Stimulated activated CD4-positive, alpha-beta T cell treated with anti-CD3 and anti-CD28 coated beads, Interleukin-1b, Interleukin-23, amount 100 ng/mL, for 4 hours (primary cell): ENCODE measurements around the gene EIF4E1B.

Source experiments
- DNase-seq, 2 donors: peaks; one replicate each; pipeline ENCODE4 v3.0.0-alpha.2; 2020; ENCODE audit warnings: low read depth in 2 of 2

Gene EIF4E1B

GRCh38 chr5:176663566-176663965, 33.1 kb downstream of the EIF4E1B start:
- no peak for DNase-seq

- DNase-seq, result no peak
Measured at GRCh38 chr5:176664479-176664878, 34.0 kb downstream of the EIF4E1B start.

DNA sequence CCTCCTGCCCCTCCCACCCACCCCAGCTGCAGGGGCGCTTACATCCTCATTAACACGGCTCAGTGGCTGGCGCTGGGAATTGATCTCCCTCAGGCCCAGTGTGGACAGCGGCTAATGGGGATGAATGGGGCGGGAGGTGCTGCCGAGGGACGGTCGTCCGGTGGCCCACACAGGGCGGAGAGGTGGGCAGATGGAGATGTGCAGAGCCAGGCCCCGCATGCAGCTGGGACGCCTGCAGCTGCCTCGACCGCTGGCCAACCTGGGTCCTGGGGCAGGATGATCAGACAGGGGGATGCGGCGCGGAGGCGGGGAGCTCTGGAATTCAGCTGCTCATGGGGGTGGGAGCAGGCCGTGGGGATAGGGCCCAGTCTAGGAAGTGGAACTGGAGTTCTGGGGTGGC, 34.4 kb downstream of the EIF4E1B start:
- DNase-seq, result no peak

GRCh38 chr5:176665517-176665916, 35.0 kb downstream of the EIF4E1B start:
- no peak for DNase-seq

DNA sequence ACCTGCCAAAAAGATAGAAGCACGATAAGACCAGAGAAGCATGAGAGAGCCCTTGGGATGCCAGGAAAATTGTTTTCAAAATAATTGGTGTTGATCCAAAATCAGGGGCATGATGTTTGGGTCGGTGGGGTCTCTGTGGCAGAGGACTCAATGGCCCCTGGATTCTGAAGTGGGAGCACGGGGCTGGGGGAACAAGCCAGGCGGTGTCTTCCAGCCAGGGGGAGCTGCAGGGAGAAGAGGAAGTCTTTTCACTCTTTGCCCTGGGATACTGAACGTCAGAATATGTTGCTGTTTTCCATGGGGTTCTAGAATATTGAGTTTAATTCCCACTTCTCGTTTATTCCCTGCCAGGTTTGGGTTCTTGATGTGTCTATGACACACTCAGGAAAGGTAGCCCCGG, 37.2 kb downstream of the EIF4E1B start:
- no peak for DNase-seq

DNA sequence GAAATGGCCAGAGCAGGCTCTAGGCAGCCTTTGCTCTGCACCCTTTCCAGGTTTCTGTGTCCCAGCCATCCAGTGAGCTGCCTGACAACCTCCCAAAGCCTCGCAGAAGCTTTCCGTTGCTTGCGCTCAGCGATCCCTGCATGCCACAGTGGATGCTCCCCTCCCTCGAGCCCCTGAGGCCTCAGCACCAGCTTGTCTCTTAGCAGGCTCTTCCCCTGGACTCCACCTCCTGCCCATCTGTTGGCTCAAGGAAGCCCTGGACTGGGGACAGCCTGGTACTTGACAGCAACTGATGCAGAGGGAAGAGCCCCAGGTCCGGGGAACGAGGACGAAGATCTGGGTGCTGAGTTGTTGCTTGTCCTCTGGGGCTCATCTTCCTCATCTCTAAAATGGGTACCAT, 40.0 kb downstream of the EIF4E1B start:
- DNase-seq, result no peak

DNA sequence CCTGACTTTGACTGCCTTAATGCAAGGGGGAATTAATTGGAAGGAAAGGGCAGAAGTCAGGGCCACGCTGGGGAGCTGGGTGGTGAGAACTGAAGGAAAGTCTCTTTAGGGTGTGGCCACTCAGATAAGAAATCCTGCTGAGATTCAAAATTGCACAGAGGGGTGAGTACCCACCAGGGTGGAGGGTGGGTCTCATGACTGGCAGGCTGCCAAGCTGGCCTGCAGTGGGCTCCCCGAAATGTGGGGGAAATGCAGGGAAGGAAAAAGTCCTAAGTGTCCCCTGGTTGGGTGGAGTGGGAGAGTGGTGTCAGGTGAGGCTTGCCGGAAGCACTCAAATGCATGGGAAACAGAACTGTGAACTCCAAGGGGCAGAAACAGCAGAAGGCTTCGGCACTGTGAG, 40.9 kb downstream of the EIF4E1B start:
- DNase-seq, result no peak

- no peak for DNase-seq
Measured at GRCh38 chr5:176671890-176672747, 41.6 kb downstream of the EIF4E1B start.

DNA sequence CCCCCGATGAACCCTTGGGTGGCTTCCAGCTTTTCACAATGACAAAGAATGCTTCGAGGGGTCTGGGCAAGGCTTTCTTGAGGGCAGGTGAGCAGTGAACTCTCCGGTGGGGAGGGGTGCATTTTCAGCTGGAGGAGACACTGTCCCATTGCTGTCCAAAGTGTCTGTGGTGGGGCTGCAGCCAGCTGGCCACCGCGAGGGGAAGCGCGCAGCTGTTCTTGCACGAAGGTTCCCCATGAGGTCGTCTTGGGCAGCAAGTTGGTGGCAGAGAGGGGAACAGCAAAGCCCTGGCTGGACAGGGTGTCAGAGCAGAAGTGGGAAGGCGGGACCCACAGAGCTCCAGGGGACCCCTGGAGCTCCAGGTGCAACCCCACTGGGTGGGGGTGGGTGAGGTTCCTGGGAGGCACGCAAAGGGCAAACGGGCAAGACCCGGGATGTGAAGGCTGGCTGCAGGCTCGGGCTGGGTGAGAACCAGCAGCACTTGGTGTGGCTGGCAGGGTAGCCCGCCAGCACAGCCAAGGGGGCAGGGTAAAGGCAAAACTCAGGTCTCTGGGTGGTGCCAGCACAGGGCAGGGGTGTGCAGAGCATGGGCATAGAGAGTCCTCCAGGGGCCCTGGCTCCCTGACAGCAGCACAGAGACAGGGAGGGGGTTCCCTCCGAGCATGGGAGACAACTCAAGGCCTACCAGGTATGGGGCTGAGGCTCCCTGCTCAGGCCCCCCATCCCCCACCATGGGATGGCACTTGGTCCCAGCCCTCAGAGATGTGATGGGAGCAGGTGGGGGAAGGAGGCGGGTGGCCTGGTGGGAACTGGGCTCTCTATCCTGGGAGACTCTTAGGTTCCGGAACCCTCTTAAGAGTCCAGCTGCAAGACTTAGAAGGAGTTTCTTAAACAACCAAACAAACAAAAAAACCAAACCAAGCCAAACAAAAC, 43.4 kb downstream of the EIF4E1B start:
- DNase-seq, result no peak

- no peak for DNase-seq
Measured at GRCh38 chr5:176674799-176675198, 44.3 kb downstream of the EIF4E1B start.

DNA sequence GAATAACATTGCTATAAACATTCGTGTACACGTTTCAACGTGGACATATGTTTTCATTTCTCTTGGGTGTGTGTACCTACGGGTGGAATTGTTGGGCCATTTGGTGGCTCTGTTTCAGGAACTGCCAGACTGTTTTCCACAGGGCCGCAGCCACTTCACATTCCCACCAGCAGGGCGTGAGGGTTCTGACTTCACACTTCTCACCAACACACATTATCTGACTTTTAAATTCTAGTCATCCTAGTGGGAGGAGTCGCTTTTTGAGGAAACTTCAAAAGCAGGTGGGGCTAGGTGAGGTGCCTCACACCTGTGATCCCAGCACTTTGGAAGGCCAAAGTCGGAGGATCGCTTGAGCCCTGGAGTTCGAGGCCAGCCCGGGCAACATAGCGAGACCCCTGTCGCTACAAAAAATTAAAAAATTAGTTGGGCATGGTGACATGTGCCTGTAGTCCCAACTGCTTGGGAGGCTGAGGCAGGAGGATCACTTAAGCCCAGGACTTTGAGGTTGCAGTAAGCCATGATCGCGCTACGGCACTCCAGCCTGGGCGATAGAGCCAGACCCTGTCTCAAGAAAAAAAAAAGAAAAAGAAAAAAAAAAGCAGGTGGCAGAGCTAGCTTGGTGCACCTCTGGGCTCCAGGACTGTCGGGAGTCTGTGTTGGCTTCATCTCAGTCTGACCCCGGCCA, 45.3 kb downstream of the EIF4E1B start:
- no peak for DNase-seq

GRCh38 chr5:176676361-176676824, 45.9 kb downstream of the EIF4E1B start:
- DNase-seq, result no peak

DNA sequence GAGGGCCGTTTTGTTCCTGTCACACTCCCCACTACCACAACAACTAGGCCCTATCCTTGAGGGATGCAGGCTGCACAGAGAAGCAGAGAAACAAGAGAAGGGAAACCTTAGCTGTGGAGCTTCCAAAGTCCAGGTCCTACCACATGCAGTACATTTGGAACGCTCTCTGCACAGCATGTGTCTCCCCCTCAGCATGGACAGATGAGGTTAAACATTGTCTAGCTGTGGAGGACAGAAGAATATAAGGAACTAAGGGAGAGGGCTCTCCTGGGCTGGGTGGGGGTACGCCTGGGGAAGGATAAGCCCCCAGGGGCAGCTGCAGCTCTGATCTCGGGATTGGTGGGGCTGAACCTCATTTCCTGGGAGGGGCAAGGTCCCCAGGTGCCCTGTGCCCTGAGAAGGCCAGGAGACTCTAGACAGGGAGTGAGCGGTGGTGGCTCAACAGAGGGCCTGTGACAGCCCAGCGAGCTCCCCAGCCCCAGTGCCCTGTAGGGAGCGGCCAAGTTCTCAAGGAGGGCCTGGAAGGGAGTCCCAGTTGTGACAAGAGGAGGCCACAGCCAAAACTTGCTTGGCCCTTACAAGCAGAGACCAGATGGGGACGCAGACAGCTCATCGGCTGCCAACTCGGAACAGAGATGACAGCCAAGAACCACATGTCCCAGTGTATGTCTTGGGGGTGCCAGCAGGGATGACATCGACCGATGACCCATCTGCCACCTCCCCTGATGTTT, 46.9 kb downstream of the EIF4E1B start:
- no peak for DNase-seq

DNA sequence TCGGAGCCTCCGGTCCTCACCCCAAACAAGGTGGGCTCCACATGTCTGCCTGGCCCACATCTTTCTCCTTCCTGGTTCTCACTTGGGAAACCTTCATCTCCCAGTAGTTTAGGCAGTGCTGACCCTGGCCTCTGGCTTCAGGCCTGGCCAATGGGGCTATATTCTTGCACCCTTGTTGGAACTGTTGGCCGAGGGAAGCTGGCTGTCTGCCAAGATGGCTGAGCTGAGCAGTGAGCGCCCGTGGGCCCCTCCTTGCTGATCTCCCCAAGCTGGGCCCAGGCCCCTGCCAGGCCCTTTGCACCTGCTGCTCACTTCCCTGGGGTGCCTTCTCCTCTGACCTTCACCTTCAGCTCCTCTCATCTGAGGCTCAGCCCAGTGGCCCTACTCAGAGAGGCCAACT, 48.1 kb downstream of the EIF4E1B start:
- DNase-seq, result no peak

GRCh38 chr5:176679365-176680225, 49.1 kb downstream of the EIF4E1B start:
- no peak for DNase-seq

DNA sequence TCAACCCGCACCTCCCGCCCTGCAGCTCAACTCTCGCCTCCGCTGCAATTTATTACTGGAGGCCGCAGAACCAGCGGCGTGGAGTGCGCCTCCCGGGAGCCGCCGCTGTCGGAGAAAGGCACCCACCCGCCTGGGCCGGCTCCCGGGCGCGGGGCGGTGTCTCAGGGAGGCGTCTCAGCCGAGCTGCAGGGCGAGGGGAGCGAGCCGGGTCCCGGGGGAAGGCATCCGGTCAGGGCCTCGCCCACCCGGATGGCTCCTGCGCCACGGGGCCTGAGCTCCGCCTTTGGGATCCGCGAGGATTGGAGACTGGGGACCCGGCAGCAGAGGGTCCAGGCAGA, 49.7 kb downstream of the EIF4E1B start:
- no peak for DNase-seq

DNA sequence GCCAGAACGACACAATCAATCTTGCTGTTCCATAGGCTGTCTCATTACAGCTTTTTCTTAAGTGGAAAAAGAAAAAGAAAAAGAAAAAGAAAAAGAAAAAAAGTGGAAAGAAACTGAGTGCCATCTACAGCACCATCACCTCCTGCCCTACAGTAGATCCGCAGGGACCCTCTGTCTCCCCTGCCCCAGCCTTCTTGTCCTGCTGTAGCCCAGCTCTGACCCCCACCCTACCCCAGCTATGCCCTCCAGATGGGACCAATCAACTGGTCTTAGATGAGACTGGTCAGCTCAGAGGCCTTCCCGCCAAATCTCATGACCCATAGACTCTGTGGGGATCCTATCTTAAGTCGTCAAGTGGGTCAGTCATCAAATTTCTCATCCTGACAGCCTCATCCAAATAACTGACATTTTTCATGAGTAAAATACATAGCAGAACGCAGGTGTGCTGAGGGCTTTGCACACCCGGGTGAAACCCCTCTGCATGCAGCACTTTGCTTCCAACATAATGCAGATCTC, 51.6 kb downstream of the EIF4E1B start:
- DNase-seq, result no peak

DNA sequence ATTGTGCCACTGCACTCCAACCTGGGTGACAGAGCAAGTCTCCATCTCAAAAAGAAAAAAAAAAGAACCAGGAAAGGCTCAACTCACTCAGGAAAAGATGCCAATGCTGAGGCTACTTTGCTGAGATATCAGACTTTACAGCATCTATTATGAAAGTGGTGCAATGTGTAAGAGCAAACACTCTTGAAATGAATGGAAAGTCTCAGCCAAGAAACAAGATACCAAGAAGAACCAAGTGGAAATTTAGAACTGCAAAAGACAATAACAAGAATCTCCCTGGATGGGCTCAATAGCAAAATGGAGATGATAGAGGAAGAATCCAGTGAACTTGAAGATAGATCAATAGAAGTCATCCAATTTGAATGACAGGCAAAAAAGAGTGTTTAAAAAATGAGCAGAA, 54.5 kb downstream of the EIF4E1B start:
- DNase-seq, result no peak

GRCh38 chr5:176687247-176687646, 56.8 kb downstream of the EIF4E1B start:
- no peak for DNase-seq

DNA sequence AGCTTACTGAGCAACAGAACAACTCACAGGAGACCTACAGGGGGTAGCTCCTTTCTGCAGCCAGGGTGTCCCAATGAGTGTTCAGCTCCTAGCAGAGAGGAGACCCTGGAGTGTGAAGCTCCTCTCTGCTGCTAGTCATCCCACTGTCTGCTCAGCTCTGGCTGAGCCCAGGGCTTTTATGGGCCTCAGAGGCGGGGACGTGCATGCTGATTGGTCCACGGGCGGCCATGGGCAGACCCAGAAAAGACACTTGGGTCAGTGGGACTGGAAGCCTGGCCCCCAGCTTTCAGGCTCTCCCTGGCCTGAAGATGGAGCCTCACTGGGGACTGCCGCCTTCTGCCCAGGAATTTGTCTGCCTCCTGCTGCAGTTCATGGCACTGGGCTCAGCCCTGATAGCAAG, 57.4 kb downstream of the EIF4E1B start:
- no peak for DNase-seq
